Activated CD8-positive, alpha-beta T cell treated with anti-CD3 and anti-CD28 coated beads for 36 hours (primary cell): ENCODE data around the gene SYT2. TPM values are rescaled to one million over a fixed set of nuclear protein-coding genes. Genes with fewer than 3 reads are reported as not detected.
A peak's percentile ranks its signal among the peaks of the same experiment; 100 is the strongest.
"Not testable (repeated sequence)": the region's sequence is repeated elsewhere in the genome, so short reads cannot be mapped to it uniquely, and the experiment has no call there.

Experiments used
- ATAC-seq: fragments of 200-7000 bp; cut with Tn5 transposase; one replicate; pipeline ENCODE4 v1.10.0; 2021; ENCODE audit warnings: mild to moderate bottlenecking, moderate library complexity
- CTCF ChIA-PET: fragments of 350-600 bp; sonication (Branson Sonifier 250); formaldehyde crosslinking; loops from one replicate; lab custom pipeline; 2021; ENCODE audit warnings: antibody characterized with exemption; lab: Charles Lee
- POLR2A ChIA-PET: fragments of 350-600 bp; sonication (Branson Sonifier 250); formaldehyde crosslinking; loops from one replicate; lab custom pipeline; 2021; ENCODE audit warnings: antibody characterized with exemption; lab: Charles Lee
- DNase-seq: peaks from one replicate; pipeline ENCODE4 v3.0.0-alpha.2; 2020
- H3K27ac Mint-ChIP-seq: one replicate; pipeline ENCODE4 v1.8.0; 2021; ENCODE audit warnings: mild to moderate bottlenecking, mixed read lengths
- H3K27me3 Mint-ChIP-seq: one replicate; pipeline ENCODE4 v1.8.0; 2021; ENCODE audit warnings: mixed read lengths
- H3K36me3 Mint-ChIP-seq: one replicate; pipeline ENCODE4 v1.8.0; 2021; ENCODE audit warnings: low read depth, mixed read lengths
- H3K4me1 Mint-ChIP-seq: one replicate; pipeline ENCODE4 v1.8.0; 2021; ENCODE audit warnings: low read depth, mixed read lengths
- H3K4me3 Mint-ChIP-seq: one replicate; pipeline ENCODE4 v1.8.0; 2021; ENCODE audit warnings: mild to moderate bottlenecking, moderate library complexity, mixed read lengths
- H3K9me3 Mint-ChIP-seq: one replicate; pipeline ENCODE4 v1.8.0; 2021; ENCODE audit warnings: mixed read lengths
- intact Hi-C: fragments of 100-400 bp; cut with micrococcal nuclease; formaldehyde crosslinking; loops from one replicate; pipeline ENCODE4 v1.10.0; 2022
- total RNA-seq, 2 experiments: library from RNA; stranded (reverse); gene quantifications; one replicate each; pipeline ENCODE4 v1.2.3, GENCODE V29; 2021
- TF ChIP-seq, protein P1 (sequence below): fragments of 200-600 bp; IDR thresholded peaks from one replicate; pipeline ENCODE4 v1.8.0; 2022; ENCODE audit warnings: antibody characterized with exemption, mild to moderate bottlenecking

SYT2 gene
- total RNA-seq, 2 experiments from 2014 or later: not detected

DNA sequence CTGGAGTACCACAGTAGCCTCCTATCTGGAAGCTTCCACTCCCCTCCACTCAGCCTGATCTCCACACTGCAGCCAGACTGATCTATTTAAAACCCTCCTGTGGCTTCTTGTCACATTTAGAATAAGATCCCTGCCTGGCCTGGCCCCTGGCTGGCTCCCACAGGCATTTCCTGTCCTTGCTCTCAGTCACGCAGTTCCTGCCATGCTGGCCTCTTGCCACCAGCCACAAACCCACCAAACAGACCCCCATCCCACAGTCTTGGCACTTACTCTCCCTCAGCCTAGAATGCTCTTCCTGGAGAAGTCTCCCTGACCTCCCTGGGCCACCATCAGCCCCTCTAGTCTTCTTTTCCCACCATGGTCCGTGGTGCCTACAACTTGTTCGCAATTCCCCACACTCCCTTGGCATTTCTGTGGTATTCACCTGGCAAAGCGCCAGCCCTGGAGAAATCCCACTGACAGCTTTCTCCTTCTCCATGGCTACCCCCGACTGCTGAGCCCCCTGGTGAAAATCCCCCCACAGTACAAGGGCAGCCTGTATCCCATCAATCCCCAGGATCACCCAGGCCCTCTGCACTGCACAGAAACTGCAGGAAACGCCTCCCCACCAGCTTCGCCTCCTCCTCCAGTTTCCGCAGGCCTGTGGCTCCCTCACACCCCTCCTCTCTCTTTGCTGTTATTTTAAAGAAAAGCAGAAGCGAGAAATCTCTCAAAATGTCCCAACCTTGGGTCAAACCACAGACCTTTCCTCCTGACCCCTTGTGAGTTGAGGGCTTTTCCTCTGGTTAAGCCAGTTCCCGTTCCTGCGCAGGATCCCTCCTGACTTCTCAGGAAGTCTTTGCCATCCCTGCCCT is 94.5 kb downstream of the SYT2 start:
- CTCF ChIA-PET: interaction anchor here (1.1 to 1.9 kb wide), 2 partner anchors 10 to 44 kb away, joined by 3 to 4 read pairs; no protein-coding TSS in a partner anchor
- DNase-seq: peak; percentile 39
- Mint-ChIP-seq H3K27me3 (peaks cover 13% of the 10 kb centered on the region), H3K27ac (no peak overlapping the region), H3K4me1 (peaks cover 17% of the 10 kb centered on the region), H3K4me3 (no peak overlapping the region), H3K9me3 (no peaks in the 10 kb centered on the region), H3K36me3 (no peaks in the 10 kb centered on the region)
- TF ChIP-seq, protein P1, sequence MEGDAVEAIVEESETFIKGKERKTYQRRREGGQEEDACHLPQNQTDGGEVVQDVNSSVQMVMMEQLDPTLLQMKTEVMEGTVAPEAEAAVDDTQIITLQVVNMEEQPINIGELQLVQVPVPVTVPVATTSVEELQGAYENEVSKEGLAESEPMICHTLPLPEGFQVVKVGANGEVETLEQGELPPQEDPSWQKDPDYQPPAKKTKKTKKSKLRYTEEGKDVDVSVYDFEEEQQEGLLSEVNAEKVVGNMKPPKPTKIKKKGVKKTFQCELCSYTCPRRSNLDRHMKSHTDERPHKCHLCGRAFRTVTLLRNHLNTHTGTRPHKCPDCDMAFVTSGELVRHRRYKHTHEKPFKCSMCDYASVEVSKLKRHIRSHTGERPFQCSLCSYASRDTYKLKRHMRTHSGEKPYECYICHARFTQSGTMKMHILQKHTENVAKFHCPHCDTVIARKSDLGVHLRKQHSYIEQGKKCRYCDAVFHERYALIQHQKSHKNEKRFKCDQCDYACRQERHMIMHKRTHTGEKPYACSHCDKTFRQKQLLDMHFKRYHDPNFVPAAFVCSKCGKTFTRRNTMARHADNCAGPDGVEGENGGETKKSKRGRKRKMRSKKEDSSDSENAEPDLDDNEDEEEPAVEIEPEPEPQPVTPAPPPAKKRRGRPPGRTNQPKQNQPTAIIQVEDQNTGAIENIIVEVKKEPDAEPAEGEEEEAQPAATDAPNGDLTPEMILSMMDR: no peak
- ATAC-seq: peak; percentile 68
- POLR2A ChIA-PET: no interaction called here
- intact Hi-C loops: no loop called here

DNA sequence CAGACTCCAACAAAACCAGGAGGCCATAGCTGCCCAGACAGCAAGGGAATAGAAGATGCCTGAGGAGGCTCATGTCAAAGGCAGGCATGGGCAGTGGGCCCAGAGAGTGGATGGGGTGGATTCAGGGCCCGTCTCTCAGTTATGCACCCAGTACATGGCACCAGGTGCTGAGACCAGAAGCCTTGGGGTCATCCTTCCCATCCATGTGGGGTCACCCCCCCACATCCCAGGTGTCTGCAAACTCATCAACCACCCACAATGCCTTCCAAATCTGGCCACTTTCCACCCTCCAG is 95.1 kb downstream of the SYT2 start:
- ATAC-seq, intact Hi-C loops, DNase-seq, H3K9me3 Mint-ChIP-seq, H3K27ac Mint-ChIP-seq, POLR2A ChIA-PET, H3K4me3 Mint-ChIP-seq, H3K36me3 Mint-ChIP-seq: not testable (repeated sequence)
- CTCF ChIA-PET: interaction anchor here (1.1 to 1.9 kb wide), 2 partner anchors 11 to 43 kb away, joined by 3 to 4 read pairs; no protein-coding TSS in a partner anchor
- peaks cover 17% of the 10 kb centered on the region for H3K4me1 Mint-ChIP-seq
- peaks cover 13% of the 10 kb centered on the region for H3K27me3 Mint-ChIP-seq

DNA sequence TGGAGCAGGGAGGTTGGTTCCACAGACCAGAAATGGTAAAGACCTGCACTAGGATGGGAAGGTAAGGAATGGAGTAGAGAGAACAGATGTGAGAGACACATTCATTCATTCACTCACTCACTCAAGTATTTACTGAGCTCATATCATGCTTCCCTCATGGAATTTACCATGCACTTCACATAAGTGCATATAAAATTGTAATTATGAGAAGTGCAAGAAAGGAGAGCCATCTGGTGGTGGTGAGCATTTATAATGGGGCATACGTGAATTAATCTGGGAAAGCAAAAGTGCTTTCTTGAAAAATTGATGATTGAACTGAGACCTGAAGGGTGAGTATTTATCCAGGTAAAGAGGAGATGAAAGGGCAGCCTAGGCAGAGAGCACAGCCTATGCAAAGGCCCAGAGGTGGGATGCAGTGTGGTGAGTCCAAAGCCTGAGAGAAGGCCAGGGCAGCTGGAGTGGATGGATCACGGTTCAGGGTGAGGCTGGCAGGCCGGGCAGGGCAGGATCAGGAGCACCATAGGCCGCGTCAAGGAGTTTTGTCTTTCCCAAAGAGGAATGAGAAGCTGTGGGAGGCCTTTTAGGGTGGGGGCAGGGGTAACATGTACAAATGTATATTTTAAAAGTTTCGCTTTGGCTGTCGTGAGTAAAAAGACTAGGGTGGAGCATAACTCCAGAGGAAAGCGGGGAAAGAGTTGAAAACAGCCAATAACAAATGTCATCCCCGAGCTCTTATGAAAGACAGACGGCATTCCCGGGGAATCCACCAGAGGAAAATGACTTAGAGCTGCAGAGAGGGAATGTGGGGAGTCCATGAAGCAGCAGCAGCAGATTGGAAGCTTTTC is 95.7 kb downstream of the SYT2 start:
- H3K9me3 Mint-ChIP-seq, DNase-seq, intact Hi-C loops, POLR2A ChIA-PET, H3K4me3 Mint-ChIP-seq, H3K36me3 Mint-ChIP-seq, ATAC-seq, H3K27ac Mint-ChIP-seq: not testable (repeated sequence)
- Mint-ChIP-seq H3K27me3 (peaks cover 12% of the 10 kb centered on the region), H3K4me1 (peaks cover 17% of the 10 kb centered on the region)
- CTCF ChIA-PET: interaction anchor here (0.7 to 1.9 kb wide), 2 partner anchors 42 to 93 kb away, joined by 3 to 4 read pairs; no protein-coding TSS in a partner anchor

DNA sequence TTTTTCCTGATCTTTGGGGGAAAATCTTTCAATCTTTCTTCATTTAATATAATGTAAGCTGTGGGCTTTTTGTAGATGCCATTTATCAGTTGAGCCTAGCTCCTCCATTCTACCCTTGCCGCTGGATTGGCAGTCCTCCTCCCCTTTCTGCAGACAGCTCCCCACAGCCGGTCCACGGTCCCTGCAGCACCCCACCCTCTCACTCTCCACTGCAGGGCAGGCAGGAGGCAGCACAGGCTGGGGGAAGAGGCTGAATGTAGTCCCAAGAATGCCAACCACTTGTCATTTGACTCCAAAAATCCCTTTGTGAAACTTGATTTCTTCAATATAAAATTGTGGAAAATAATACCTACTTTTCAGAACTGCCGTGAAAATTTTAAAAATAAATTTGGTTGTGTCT is 96.7 kb downstream of the SYT2 start:
- Mint-ChIP-seq H3K27ac (no peak overlapping the region), H3K27me3 (peaks cover 10% of the 10 kb centered on the region), H3K4me1 (peaks cover 17% of the 10 kb centered on the region), H3K36me3 (no peaks in the 10 kb centered on the region), H3K9me3 (no peaks in the 10 kb centered on the region), H3K4me3 (no peak overlapping the region)
- DNase-seq: no peak
- CTCF ChIA-PET: no interaction called here
- TF ChIP-seq, protein P1: no peak
- intact Hi-C loops: no loop called here
- no peak for ATAC-seq
- POLR2A ChIA-PET: no interaction called here

DNA sequence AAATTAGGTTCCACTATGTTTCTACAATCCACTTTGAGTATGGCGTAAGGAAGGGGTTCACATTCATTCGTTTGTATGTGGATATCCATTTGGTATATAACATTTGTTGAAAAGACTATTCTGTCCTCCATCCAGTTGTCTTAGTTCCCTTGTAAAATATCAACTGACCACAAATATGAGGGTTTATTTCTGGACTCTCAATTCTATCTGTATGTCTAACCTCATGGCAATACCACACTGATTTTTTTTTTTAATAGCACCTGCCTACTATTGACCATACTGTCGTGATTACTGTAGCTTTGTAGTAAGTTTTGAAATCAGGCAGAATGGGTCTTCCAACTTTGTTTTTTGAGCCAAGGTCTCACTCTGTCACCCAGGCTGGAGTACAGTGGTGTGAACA is 98.2 kb downstream of the SYT2 start:
- POLR2A ChIA-PET: not testable (repeated sequence)

DNA sequence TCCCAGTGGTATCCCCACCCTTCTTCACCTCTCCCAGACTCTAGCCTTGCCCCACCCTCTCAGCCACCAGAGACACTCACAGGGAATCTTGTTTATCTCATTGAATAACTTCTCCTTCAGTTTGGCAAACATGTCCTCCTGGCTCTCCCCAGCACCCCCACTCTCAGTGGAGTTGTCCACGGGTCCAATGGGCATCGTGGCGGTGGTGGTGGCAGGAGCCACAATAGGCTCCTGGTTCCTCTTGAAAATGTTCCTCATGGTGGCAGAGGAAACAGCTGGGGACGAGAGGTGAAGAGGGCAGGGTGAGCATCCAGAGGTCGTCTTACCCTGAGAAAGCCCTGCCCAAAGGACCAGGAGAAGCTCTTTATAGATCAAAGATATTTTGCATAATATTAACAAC is 104.7 kb downstream of the SYT2 start:
- H3K4me3 Mint-ChIP-seq: no peak overlapping the region
- intact Hi-C loops: no loop called here
- ATAC-seq: no peak
- TF ChIP-seq, protein P1: no peak
- no peak for DNase-seq
- H3K27me3 Mint-ChIP-seq: no peaks in the 10 kb centered on the region
- ChIA-PET CTCF (no interaction called here), POLR2A (no interaction called here)
- H3K4me1 Mint-ChIP-seq: no peaks in the 10 kb centered on the region
- no peaks in the 10 kb centered on the region for H3K9me3 Mint-ChIP-seq
- no peaks in the 10 kb centered on the region for H3K36me3 Mint-ChIP-seq
- no peak overlapping the region for H3K27ac Mint-ChIP-seq

More for the DNA sequence above, 98.2 kb downstream of the SYT2 start:
- H3K27ac Mint-ChIP-seq, H3K9me3 Mint-ChIP-seq, H3K27me3 Mint-ChIP-seq, intact Hi-C loops, H3K4me3 Mint-ChIP-seq, H3K36me3 Mint-ChIP-seq, ATAC-seq, CTCF ChIA-PET, DNase-seq: not testable (repeated sequence)
- H3K4me1 Mint-ChIP-seq: peaks cover 17% of the 10 kb centered on the region
